HG02840 (cell line): ENCODE results near the gene MAGI2.

Experiments used
- ATAC-seq: cut with Tn5 transposase; IDR thresholded peaks from one replicate; pipeline ENCODE4 v1.9.1; 2021; ENCODE audit warnings: mild to moderate bottlenecking, moderate library complexity, moderate number of reproducible peaks; ENCODE audit not compliant: unreplicated experiment, low FRiP score

MAGI2 gene

GRCh38 chr7:79282070-79282694 lies 171.3 kb downstream of the MAGI2 start:
- no peak for ATAC-seq

- ATAC-seq: no peak
Measured at GRCh38 chr7:79281426-79281825, 172.0 kb downstream of the MAGI2 start.

GRCh38 chr7:79272938-79273337 lies 180.5 kb downstream of the MAGI2 start:
- ATAC-seq: no peak

GRCh38 chr7:79272066-79272669 lies 181.3 kb downstream of the MAGI2 start:
- no peak for ATAC-seq

- no peak for ATAC-seq
Measured at GRCh38 chr7:79268730-79269129, 184.7 kb downstream of the MAGI2 start.

GRCh38 chr7:79258826-79259225 lies 194.6 kb downstream of the MAGI2 start:
- ATAC-seq: no peak

GRCh38 chr7:79257959-79258358 lies 195.5 kb downstream of the MAGI2 start:
- no peak for ATAC-seq

GRCh38 chr7:79245623-79246249 lies 207.7 kb downstream of the MAGI2 start:
- ATAC-seq: no peak

- no peak for ATAC-seq
Measured at GRCh38 chr7:79244482-79244881, 209.0 kb downstream of the MAGI2 start.

- no peak for ATAC-seq
Measured at GRCh38 chr7:79241288-79242060, 212.0 kb downstream of the MAGI2 start.

- no peak for ATAC-seq
Measured at GRCh38 chr7:79240413-79240812, 213.1 kb downstream of the MAGI2 start.

GRCh38 chr7:79236352-79237028 lies 217.0 kb downstream of the MAGI2 start:
- no peak for ATAC-seq

- ATAC-seq: no peak
Measured at GRCh38 chr7:79227044-79227443, 226.4 kb downstream of the MAGI2 start.

- ATAC-seq: no peak
Measured at GRCh38 chr7:79221211-79221610, 232.3 kb downstream of the MAGI2 start.

GRCh38 chr7:79217976-79218626 lies 235.4 kb downstream of the MAGI2 start:
- ATAC-seq: no peak

- ATAC-seq: no peak
Measured at GRCh38 chr7:79217468-79217867, 236.0 kb downstream of the MAGI2 start.

GRCh38 chr7:79216236-79216635 lies 237.2 kb downstream of the MAGI2 start:
- no peak for ATAC-seq

GRCh38 chr7:79212334-79212733 lies 241.1 kb downstream of the MAGI2 start:
- no peak for ATAC-seq

GRCh38 chr7:79211724-79212123 lies 241.7 kb downstream of the MAGI2 start:
- no peak for ATAC-seq

GRCh38 chr7:79199961-79200360 lies 253.5 kb downstream of the MAGI2 start:
- ATAC-seq: no peak
